ENCODE results near the gene ALDH1L2. TPM values are rescaled to one million over a fixed set of nuclear protein-coding genes. Genes with fewer than 3 reads are reported as not detected.

ALDH1L2 gene
- total and polyA plus RNA-seq, 9 of the 15 experiments (the other 6 are each of a cell fraction or from before 2014, with no cell fraction given), result 1.1 to 9.9 (median 3.8) TPM

- POLR2A ChIA-PET, result no interaction called here
- no peak overlapping the region for H3K4me2 ChIP-seq (ENCODE audit: insufficient read depth, low read length)
- peak; percentile 70 for TF ChIP-seq RAD51 (IDR thresholded peaks at IDR 0.05; ENCODE audit: borderline replicate concordance, low read depth)
- TF ChIP-seq TOE1 (IDR thresholded peaks at IDR 0.05; ENCODE audit: borderline replicate concordance), result peak; percentile 60; the same call in 1 of the 2 replicates
- no peak for TF ChIP-seq TOE1 (CRISPR knock-in tag; IDR thresholded peaks at IDR 0.05; ENCODE audit: borderline replicate concordance, low read depth)
- no peak for TF ChIP-seq ZFP91 (CRISPR knock-in tag; IDR thresholded peaks at IDR 0.05)
- TF ChIP-seq USF1 (CRISPR knock-in tag; IDR thresholded peaks at IDR 0.05), result peak; percentile 54; the same call in 1 of the 2 replicates
- 0 out of 2 replicates have a peak, but pooled peaks have one; percentile 33 for TF ChIP-seq ATF3 (IDR thresholded peaks at IDR 0.05)
- no peak for TF ChIP-seq ATF3 (CRISPR knock-in tag; conservative IDR thresholded peaks at IDR 0.05)
- peak; percentile 86 for TF ChIP-seq TFE3 (CRISPR knock-in tag; IDR thresholded peaks at IDR 0.05)
- no peak for TF ChIP-seq HMG20B (CRISPR knock-in tag; IDR thresholded peaks at IDR 0.05)
- no peak for TF ChIP-seq KAT8 (IDR thresholded peaks at IDR 0.05; ENCODE audit: low read depth)
- CTCF ChIA-PET (ENCODE audit: low intra/inter-chr PET ratio), result no interaction called here
- H3K9ac ChIP-seq (ENCODE audit: insufficient read depth in 1 of 2, low read depth in 2 of 2, low read length in 2 of 2), result no peak overlapping the region
- in situ Hi-C loops (cut with MboI) (no loop called here), intact Hi-C loops (cut with micrococcal nuclease) (no loop called here)
- no peaks in the 10 kb centered on the region for H3K79me2 ChIP-seq (ENCODE audit: control insufficient read depth, insufficient read depth, low read length)
- no TSS peak for BruUV-seq (replicated peaks)
- H3K4me3 ChIP-seq, result no peak overlapping the region
- no peak for FAIRE-seq
- no peaks in the 10 kb centered on the region for H3K9me3 ChIP-seq (replicated peaks; ENCODE audit: control insufficient read depth, insufficient read depth, low read depth, low read length)
- WGBS (ENCODE audit: insufficient coverage, low coverage, missing lambda C conversion rate), result 78% methylated on average over 4 of the region's 4 CpGs
- H3K36me3 ChIP-seq (ENCODE audit: control insufficient read depth, insufficient read depth, low read length), result peaks cover 26% of the 10 kb centered on the region; the same call in 2 of the 3 replicates
- H3K4me1 ChIP-seq (replicated peaks in 1 of 2; ENCODE audit: control insufficient read depth in 2 of 2, insufficient read depth in 2 of 2, low read length in 2 of 2), result no peaks in the 10 kb centered on the region
- no peaks in the 10 kb centered on the region for H3K27me3 ChIP-seq (ENCODE audit: control insufficient read depth in 2 of 2, insufficient read depth in 2 of 2, low read length in 2 of 2)
- no peaks in the 10 kb centered on the region for H3K9me1 ChIP-seq (ENCODE audit: control insufficient read depth, insufficient read depth, low read length)
- ATAC-seq, result peak; percentile 26; the same call in 2 of the 3 replicates
- DNase-seq (ENCODE audit: extremely low read depth in 1 of 4, low spot score in 3 of 4), result no peak
- H3K27ac ChIP-seq (ENCODE audit: extremely low read depth, low read depth, low read length), result no peak overlapping the region
- H2AFZ ChIP-seq (ENCODE audit: low read depth, low read length), result no peak overlapping the region
- no peaks in the 10 kb centered on the region for H4K20me1 ChIP-seq (replicated peaks; ENCODE audit: control insufficient read depth, insufficient read depth, low read length)
Measured at GRCh38 chr12:105018012-105018411, 66.2 kb downstream of the ALDH1L2 start.

Measured in K562 (cell line).